Erythroblast (primary cell): ENCODE results near the gene KNL1.

Experiments
- GATA1 ChIP-seq: IDR thresholded peaks from 2 replicates; pipeline ENCODE4 v1.6.1; 2011; ENCODE audit warnings: low read depth, mild to moderate bottlenecking, control low read depth, low read length, moderate library complexity
- POLR2A ChIP-seq: IDR thresholded peaks from 2 replicates; pipeline ENCODE4 v1.6.1; 2011; ENCODE audit warnings: mild to moderate bottlenecking, low read length

- TF ChIP-seq POLR2A (no peak), GATA1 (no peak)
Measured at GRCh38 chr15:40688932-40689799, 95.1 kb downstream of the KNL1 start.
